ENCODE measurements around the gene CCL19. TPM values are rescaled to one million over a fixed set of nuclear protein-coding genes. Genes with fewer than 3 reads are reported as not detected.
A peak's percentile ranks its signal among the peaks of the same experiment; 100 is the strongest.

Gene CCL19
- total RNA-seq, 1 donor from 2014 or later = not detected

- Mint-ChIP-seq H3K4me3 (ENCODE audit: low read depth) (peak overlapping the region; percentile 85), H3K27ac (peak overlapping the region; percentile 82), H3K4me1 (ENCODE audit: low read depth) (peaks cover 34% of the 10 kb centered on the region), H3K36me3 (ENCODE audit: low read depth) (peaks cover 34% of the 10 kb centered on the region), H3K9me3 (peaks cover 9% of the 10 kb centered on the region), H3K27me3 (ENCODE audit: low read depth) (no peaks in the 10 kb centered on the region)
- intact Hi-C loops (cut with micrococcal nuclease) = loop anchor here (2.0 kb wide), 2 partner anchors 19 to 27 kb away; partner anchors contain the start of gene GALT
- DNase-seq (ENCODE audit: low spot score) = peak; percentile 83
Measured at GRCh38 chr9:34665381-34666250, 25.5 kb downstream of the CCL19 start.

DNA sequence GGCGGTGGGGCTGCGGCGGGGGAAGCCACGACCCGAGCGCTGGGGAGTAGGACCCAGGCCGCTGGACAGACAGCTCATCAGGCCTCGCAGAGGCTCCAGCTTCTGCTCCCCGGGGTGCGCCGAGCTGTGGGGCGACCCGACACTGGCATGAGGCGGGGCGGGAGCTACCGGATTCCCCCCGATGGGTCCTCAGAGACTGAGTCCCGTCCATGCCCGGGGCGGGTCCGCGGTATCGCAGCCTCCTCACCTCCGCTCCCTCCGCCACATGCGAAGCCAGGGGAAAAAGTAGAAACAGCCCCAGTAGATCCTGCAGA lies 26.1 kb downstream of the CCL19 start:
- H3K9me3 Mint-ChIP-seq = peaks cover 9% of the 10 kb centered on the region
- intact Hi-C loops (cut with micrococcal nuclease) = loop anchor here (2.0 kb wide), 2 partner anchors 18 to 26 kb away; partner anchors contain the start of gene GALT
- peak overlapping the region; percentile 77 for H3K27ac Mint-ChIP-seq
- H3K27me3 Mint-ChIP-seq (ENCODE audit: low read depth) = no peaks in the 10 kb centered on the region
- H3K4me1 Mint-ChIP-seq (ENCODE audit: low read depth) = peaks cover 34% of the 10 kb centered on the region
- peaks cover 37% of the 10 kb centered on the region for H3K36me3 Mint-ChIP-seq (ENCODE audit: low read depth)
- H3K4me3 Mint-ChIP-seq (ENCODE audit: low read depth) = peak overlapping the region; percentile 85
- no peak for DNase-seq (ENCODE audit: low spot score)

- DNase-seq (ENCODE audit: low spot score) = peak; percentile 70
- Mint-ChIP-seq H3K4me3 (ENCODE audit: low read depth) (peak overlapping the region; percentile 85), H3K4me1 (ENCODE audit: low read depth) (peaks cover 34% of the 10 kb centered on the region), H3K27ac (peak overlapping the region; percentile 77), H3K36me3 (ENCODE audit: low read depth) (peaks cover 32% of the 10 kb centered on the region), H3K27me3 (ENCODE audit: low read depth) (no peaks in the 10 kb centered on the region), H3K9me3 (peaks cover 5% of the 10 kb centered on the region)
- intact Hi-C loops (cut with micrococcal nuclease) = loop anchor here (1.0 to 2.0 kb wide), 3 partner anchors 18 to 38 kb away; partner anchors contain the start of gene GALT
Measured at GRCh38 chr9:34664281-34665066, 26.6 kb downstream of the CCL19 start.

GRCh38 chr9:34663303-34663605 lies 27.8 kb downstream of the CCL19 start:
- Mint-ChIP-seq H3K27ac (peak overlapping the region; percentile 77), H3K9me3 (no peaks in the 10 kb centered on the region), H3K36me3 (ENCODE audit: low read depth) (peaks cover 24% of the 10 kb centered on the region), H3K4me1 (ENCODE audit: low read depth) (peaks cover 34% of the 10 kb centered on the region), H3K4me3 (ENCODE audit: low read depth) (peak overlapping the region; percentile 31), H3K27me3 (ENCODE audit: low read depth) (no peaks in the 10 kb centered on the region)
- intact Hi-C loops (cut with micrococcal nuclease) = no loop called here
- DNase-seq (ENCODE audit: low spot score) = peak; percentile 28

DNA sequence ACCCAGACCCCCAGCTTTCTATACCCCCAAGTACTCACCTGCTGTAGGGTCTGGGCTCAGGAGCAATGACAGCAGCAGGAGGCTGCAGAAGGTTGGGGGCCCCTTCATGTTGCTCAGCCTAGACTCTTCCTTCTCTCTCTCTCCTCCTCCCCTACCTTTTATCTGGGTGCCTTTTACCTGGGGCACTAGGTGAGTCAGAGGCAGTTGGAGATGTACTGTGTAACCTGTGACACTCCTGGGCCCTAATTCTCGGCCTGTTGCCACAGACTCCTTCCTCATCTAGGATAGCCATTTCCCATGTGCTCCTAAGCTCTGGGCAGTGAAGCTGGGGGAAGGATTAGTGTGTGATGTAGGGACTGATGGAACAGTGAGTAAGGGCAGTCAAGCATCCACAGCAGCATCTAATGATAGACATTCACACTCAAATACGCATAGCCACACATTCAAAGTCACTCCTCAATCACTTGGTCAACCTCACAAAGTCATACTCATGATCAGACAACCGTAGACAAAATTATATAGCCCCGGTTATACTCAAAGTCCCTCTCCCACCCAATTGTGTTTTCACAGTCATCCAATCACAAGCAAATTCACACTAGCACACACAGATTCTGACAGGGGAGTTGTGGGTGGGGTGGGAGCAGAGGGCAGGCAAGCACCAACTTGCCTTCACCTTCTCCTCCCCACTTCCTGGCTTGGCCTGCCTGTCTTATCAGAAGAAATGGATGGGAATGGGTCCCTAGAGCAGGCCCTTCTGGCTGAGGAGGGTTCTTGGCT lies 28.4 kb downstream of the CCL19 start, which contains the start of gene CCL27:
Gene CCL27 (minus strand): TSS at position 132 of the 777 bp plus-strand sequence. CDS start 24 bp downstream, at position 108.
- Mint-ChIP-seq H3K27ac (peak within 1 kb of the TSS; percentile 77), H3K27me3 (ENCODE audit: low read depth) (no peaks in the 10 kb centered on the region), H3K4me3 (ENCODE audit: low read depth) (peak within 1 kb of the TSS; percentile 31), H3K4me1 (ENCODE audit: low read depth) (peaks cover 34% of the 10 kb centered on the region), H3K9me3 (no peaks in the 10 kb centered on the region), H3K36me3 (ENCODE audit: low read depth) (peaks cover 19% of the 10 kb centered on the region)
- no peak for DNase-seq (ENCODE audit: low spot score)
- intact Hi-C loops (cut with micrococcal nuclease) = no loop called here

- Mint-ChIP-seq H3K36me3 (ENCODE audit: low read depth) (peaks cover 17% of the 10 kb centered on the region), H3K4me3 (ENCODE audit: low read depth) (no peak overlapping the region), H3K4me1 (ENCODE audit: low read depth) (peaks cover 28% of the 10 kb centered on the region), H3K9me3 (no peaks in the 10 kb centered on the region), H3K27ac (no peak overlapping the region), H3K27me3 (ENCODE audit: low read depth) (no peaks in the 10 kb centered on the region)
- intact Hi-C loops (cut with micrococcal nuclease) = no loop called here
- no peak for DNase-seq (ENCODE audit: low spot score)
Measured at GRCh38 chr9:34659592-34660253, 31.4 kb downstream of the CCL19 start.

GRCh38 chr9:34658461-34658860 lies 32.6 kb downstream of the CCL19 start:
- no peak for DNase-seq (ENCODE audit: low spot score)
- Mint-ChIP-seq H3K9me3 (no peaks in the 10 kb centered on the region), H3K4me3 (ENCODE audit: low read depth) (no peak overlapping the region), H3K36me3 (ENCODE audit: low read depth) (peaks cover 17% of the 10 kb centered on the region), H3K27me3 (ENCODE audit: low read depth) (no peaks in the 10 kb centered on the region), H3K27ac (no peak overlapping the region), H3K4me1 (ENCODE audit: low read depth) (peaks cover 16% of the 10 kb centered on the region)
- intact Hi-C loops (cut with micrococcal nuclease) = no loop called here

DNA sequence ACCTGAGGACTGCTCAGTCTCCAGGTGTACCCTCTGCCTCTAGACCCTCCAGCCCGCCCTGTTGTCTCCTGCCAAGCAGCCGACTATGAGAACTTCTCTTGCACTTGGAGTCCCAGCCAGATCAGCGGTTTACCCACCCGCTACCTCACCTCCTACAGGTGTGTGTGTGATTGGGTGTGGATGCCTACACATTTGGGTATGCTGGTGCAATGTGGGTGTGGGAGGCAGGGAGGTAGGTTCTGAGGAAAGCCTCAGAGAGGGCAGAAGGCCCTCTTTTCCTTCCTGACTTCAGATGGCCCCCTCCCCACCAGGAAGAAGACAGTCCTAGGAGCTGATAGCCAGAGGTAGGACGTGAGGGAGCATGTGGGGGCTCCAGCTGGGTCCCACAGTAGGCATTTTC lies 34.1 kb downstream of the CCL19 start:
- DNase-seq (ENCODE audit: low spot score) = no peak
- H3K9me3 Mint-ChIP-seq = no peaks in the 10 kb centered on the region
- peaks cover 14% of the 10 kb centered on the region for H3K36me3 Mint-ChIP-seq (ENCODE audit: low read depth)
- no peaks in the 10 kb centered on the region for H3K27me3 Mint-ChIP-seq (ENCODE audit: low read depth)
- intact Hi-C loops (cut with micrococcal nuclease) = no loop called here
- H3K4me1 Mint-ChIP-seq (ENCODE audit: low read depth) = peaks cover 14% of the 10 kb centered on the region
- no peak overlapping the region for H3K4me3 Mint-ChIP-seq (ENCODE audit: low read depth)
- H3K27ac Mint-ChIP-seq = no peak overlapping the region

DNA sequence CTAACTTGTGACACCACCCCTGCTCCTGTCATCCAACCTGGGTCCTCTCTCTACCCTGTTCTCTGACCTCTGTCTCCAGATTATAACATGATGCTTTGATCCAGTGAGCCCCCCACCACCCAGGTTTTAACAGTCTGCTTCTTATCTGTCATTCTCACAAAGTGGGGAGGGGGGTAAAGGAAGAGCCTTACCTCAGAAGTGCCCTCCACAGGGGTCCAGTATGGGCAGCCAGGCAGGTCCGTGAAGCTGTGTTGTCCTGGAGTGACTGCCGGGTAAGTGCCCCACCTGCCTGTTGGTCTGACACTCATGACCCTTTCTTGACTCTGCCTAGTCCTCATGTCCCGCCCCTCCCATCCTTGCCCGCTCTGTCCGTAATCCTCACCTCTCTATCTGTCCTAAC lies 35.7 kb downstream of the CCL19 start:
- Mint-ChIP-seq H3K27me3 (ENCODE audit: low read depth) (no peaks in the 10 kb centered on the region), H3K36me3 (ENCODE audit: low read depth) (peaks cover 9% of the 10 kb centered on the region), H3K4me3 (ENCODE audit: low read depth) (no peak overlapping the region), H3K4me1 (ENCODE audit: low read depth) (peaks cover 16% of the 10 kb centered on the region), H3K9me3 (no peaks in the 10 kb centered on the region), H3K27ac (no peak overlapping the region)
- intact Hi-C loops (cut with micrococcal nuclease) = no loop called here
- DNase-seq (ENCODE audit: low spot score) = no peak

- no peak for DNase-seq (ENCODE audit: low spot score)
- no peaks in the 10 kb centered on the region for H3K9me3 Mint-ChIP-seq
- no peaks in the 10 kb centered on the region for H3K27me3 Mint-ChIP-seq (ENCODE audit: low read depth)
- H3K4me1 Mint-ChIP-seq (ENCODE audit: low read depth) = peaks cover 16% of the 10 kb centered on the region
- intact Hi-C loops (cut with micrococcal nuclease) = no loop called here
- H3K4me3 Mint-ChIP-seq (ENCODE audit: low read depth) = no peak overlapping the region
- H3K36me3 Mint-ChIP-seq (ENCODE audit: low read depth) = peaks cover 17% of the 10 kb centered on the region
- no peak overlapping the region for H3K27ac Mint-ChIP-seq
Measured at GRCh38 chr9:34654323-34655051, 36.6 kb downstream of the CCL19 start.

DNA sequence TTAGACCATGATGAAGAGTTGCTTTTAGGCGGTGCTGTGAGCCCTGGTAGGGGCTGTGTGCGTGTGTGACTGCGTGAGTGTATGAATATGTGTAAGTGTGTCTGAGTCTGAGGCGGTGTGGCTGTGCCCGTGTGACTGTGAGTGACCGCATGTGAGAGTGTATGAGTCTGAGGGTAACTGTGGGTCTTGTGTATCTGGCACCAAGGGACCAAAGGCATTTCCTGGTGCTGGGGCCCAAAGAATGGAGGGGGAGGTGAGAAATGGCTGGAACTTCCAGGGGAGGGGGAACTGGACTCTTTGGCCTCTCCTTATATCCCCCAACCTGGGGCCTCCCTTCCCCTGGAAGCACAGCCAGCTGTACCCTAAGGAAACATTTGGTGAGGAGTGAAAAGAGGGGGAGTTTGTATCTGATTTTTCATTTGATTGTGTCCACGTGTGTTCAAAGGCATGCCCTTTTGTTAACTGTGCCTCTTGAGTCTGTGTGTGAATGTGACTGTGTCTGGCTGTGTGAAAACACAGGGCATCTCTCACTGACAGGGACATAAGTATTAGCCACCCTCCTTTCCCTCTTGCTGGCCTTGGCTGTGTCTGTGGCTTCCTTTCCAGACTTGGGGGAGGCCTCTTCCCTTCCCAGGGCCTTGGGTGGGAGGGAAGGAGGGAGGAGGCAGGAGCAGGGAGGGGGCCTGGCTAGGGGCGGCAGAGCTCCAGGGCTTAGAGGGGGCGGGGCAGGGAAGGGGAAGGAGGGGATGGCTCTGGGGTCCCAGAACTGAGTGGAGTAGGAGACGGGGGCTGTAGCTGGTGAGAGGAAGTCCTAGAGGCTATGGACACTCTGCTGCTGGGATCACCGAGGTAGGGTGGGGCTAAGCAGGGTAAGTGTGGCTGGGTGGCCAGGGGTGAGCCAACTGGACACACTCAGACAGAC lies 37.7 kb downstream of the CCL19 start:
- no peaks in the 10 kb centered on the region for H3K9me3 Mint-ChIP-seq
- no peak for DNase-seq (ENCODE audit: low spot score)
- no peak overlapping the region for H3K27ac Mint-ChIP-seq
- H3K27me3 Mint-ChIP-seq (ENCODE audit: low read depth) = no peaks in the 10 kb centered on the region
- intact Hi-C loops (cut with micrococcal nuclease) = no loop called here
- no peak overlapping the region for H3K4me3 Mint-ChIP-seq (ENCODE audit: low read depth)
- H3K4me1 Mint-ChIP-seq (ENCODE audit: low read depth) = peaks cover 22% of the 10 kb centered on the region
- H3K36me3 Mint-ChIP-seq (ENCODE audit: low read depth) = peaks cover 28% of the 10 kb centered on the region
